Stimulated activated CD4-positive, alpha-beta T cell treated with anti-CD3 and anti-CD28 coated beads, Interleukin-2, amount 100 ng/mL, for 24 hours (primary cell): ENCODE data around the gene TMEM131.
"Not testable (repeated sequence)": the region's sequence is repeated elsewhere in the genome, so short reads cannot be mapped to it uniquely, and the experiment has no call there.

Source experiments
- DNase-seq, 2 donors: peaks; one replicate each; pipeline ENCODE4 v3.0.0-alpha.2; 2020

Gene TMEM131, protein sequence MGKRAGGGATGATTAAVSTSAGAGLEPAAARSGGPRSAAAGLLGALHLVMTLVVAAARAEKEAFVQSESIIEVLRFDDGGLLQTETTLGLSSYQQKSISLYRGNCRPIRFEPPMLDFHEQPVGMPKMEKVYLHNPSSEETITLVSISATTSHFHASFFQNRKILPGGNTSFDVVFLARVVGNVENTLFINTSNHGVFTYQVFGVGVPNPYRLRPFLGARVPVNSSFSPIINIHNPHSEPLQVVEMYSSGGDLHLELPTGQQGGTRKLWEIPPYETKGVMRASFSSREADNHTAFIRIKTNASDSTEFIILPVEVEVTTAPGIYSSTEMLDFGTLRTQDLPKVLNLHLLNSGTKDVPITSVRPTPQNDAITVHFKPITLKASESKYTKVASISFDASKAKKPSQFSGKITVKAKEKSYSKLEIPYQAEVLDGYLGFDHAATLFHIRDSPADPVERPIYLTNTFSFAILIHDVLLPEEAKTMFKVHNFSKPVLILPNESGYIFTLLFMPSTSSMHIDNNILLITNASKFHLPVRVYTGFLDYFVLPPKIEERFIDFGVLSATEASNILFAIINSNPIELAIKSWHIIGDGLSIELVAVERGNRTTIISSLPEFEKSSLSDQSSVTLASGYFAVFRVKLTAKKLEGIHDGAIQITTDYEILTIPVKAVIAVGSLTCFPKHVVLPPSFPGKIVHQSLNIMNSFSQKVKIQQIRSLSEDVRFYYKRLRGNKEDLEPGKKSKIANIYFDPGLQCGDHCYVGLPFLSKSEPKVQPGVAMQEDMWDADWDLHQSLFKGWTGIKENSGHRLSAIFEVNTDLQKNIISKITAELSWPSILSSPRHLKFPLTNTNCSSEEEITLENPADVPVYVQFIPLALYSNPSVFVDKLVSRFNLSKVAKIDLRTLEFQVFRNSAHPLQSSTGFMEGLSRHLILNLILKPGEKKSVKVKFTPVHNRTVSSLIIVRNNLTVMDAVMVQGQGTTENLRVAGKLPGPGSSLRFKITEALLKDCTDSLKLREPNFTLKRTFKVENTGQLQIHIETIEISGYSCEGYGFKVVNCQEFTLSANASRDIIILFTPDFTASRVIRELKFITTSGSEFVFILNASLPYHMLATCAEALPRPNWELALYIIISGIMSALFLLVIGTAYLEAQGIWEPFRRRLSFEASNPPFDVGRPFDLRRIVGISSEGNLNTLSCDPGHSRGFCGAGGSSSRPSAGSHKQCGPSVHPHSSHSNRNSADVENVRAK (N-terminal part only)

DNA sequence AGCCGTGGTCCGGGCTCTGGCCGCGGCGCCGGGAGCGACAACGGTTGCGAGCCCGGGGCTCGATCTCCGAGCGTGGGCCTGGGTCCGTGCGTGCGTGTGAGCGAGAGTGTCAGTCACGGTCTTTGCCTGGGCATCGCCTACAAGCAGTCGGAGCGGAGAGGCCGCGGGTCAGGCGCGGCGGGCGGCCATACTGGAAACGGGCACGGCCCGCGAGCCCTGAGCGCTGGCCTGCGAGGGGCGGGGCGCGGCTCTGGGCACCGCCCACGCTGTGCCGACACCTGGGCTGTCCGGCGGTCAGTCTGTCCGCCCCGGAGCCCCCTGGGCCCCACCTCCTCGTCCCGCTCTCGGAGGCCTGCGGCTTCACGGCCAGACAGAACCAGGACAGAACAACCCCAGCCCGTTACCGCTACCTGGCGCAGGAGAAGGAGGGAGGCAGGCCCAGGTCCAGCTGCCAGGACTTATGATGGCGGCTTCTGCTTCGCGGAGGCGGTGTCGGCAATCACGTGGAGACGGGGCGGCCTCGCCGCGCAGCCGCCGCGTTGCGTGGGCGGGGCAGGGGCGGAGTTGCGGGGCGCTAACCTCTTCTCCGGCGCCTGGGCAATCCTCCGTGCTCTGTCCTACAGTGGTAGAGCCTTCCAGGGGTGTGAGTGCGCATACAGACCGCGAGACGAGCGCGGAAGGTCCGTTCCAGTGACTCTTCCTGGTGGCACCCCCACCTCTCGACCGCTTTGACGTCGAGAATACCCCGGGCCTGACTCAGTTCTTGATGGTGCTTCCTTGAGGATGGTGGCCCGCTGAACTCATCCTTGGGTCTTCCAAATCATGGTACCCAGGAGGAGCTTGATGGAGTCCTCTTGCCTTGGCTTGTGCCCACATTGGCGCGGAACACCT lies at the start of gene TMEM131:
Gene TMEM131 (minus strand): TSS at position 215 of the 891 bp plus-strand sequence. CDS start 286 bp downstream, outside the sequence.
- DNase-seq: peak; percentile 98

DNA sequence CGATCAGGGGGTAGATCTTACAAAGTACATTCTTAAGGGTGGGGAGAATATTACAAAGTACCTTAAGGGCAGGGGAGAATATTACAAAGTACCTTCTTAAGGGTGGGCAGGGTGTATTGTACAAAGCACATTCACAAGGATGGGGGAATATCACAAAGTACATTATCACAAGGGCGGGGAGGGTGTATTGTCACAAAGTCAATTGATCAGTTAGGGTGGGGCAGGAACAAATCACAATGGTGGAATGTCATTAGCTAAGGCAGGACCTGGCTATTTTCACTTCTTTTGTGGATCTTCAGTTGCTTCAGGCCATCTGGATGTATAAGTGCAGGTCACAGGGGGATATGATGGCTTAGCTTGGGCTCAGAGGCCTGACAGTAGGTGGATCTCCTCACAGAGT lies 49.0 kb upstream of the TMEM131 start:
- DNase-seq: not testable (repeated sequence)

DNA sequence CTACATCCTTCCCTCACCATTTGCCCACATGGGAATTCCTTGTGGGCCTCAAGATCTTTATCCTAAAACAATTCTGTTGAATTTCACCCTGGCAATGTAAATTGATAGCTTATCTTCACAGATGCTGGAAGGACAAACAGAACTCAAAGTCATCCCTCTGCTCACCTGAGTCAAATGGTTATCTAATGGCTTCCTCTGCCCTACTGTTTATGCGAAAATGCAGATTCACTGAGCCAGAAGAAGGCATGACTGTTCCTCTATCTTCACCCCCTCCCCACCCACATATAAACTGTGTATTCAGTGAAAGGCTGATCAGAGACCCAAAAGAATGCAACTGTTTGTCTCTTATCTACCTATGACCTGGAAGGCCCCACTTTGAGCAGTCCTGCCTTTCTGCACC lies 47.4 kb upstream of the TMEM131 start:
- DNase-seq: no peak

DNA sequence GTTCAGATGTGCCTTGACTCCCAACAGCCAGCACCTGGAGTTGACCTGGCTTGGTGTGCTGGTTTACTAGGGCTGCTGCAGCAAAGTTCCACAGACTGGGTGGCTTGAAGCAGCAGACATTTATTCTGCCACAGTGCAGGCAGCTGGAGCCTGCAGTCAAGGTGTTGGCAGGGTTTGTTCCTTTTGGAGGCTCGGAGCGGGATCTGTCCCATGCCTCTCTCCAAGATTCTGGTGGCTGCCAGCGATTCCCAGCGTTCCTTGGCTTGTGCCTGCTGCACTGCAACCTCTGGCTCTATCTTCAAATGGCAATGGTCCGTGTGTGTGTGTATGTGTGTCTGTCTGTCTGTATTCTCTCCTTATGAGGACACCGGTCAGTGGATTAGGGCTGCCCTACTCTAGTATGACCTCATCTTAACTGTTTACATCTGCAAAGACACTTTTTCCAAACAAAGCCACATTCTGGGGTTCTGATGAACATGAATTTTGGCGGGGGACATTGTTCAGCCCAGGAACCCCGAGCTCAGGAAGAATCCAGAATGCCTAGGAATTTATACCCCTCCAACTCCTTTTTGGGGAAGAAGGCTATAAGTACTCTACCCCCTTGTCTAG lies 44.7 kb upstream of the TMEM131 start:
- no peak for DNase-seq

DNA sequence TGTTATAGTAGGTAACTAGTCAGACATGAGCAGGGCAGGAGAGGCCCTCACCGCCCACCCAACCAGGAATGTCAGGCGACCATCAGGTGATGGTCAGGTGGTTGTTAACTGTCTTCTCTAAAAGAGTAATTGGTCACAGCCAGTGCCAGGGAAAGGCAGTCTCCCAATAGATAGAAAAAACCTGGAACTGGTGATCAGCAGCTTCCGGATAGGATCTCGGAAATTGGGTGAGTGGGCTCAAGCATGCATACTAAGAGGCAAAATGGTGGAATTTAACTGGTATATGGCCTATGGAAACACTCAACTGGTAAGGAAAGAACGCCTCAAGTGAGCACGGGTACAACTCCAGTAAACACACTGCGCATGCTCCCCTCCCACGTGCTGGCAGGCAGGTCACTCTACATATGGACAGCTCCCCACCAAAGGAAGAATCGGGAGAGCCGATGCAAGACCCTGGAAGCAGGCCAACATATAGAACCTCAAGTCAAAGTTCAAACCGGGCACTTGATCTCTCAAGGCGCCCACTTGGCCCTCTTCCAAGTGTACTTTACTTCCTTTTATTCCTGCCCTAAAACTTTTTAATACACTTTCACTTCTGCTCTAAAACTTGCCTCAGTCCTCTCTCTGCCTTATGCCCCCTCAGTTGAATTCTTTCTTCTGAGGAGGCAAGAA lies 43.5 kb upstream of the TMEM131 start:
- no peak for DNase-seq

DNA sequence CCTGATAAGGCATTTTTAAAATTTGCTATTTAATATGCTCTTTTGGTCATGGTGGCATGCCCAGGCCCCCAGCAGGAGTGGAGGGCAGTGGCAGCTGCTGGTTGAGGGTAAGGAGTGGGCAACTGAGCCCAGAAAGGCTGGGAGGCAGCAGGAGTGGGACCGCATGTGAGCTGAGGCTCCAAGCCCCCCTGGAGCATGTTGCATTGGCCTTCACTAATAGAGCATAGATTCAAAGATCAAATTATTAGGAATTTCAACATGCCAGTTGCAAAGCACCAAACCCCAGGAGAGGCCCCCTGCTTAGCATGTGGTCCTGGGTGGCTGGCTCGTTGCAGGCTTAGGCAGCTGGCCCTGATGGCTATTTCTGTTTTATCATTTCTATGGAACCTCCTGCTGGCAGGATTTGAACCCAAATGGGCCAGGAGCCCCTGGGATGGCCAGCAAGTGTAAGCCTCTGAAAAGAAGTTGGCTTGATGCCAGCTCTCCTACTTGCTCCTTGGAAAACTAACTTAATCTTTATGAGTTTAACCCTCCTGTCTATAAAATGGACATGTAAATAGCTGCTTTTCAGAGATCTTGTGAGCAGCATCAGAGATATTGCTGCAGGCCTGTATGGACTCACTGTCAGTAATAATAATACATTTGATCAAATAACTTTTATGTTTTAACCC lies 42.1 kb upstream of the TMEM131 start:
- no peak for DNase-seq

DNA sequence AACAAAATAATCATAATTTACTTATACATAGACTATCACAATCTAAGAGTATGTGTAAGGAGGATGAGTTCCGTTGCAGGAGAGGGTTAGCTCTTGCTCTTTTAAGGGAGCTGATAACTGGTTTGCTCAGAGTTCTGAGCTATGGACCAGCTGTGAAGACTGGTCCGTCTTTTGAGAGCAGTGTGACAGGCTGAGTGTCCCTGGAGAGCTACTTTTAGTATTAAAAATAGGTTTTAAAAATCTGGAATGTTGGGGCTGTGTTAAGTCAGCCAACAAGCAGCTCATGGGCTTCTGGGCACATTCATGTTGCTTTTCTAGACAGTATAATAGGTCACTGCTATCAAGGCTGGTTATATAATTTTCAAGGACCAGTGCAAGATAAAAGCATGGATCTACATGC lies 41.5 kb upstream of the TMEM131 start:
- DNase-seq: no peak

DNA sequence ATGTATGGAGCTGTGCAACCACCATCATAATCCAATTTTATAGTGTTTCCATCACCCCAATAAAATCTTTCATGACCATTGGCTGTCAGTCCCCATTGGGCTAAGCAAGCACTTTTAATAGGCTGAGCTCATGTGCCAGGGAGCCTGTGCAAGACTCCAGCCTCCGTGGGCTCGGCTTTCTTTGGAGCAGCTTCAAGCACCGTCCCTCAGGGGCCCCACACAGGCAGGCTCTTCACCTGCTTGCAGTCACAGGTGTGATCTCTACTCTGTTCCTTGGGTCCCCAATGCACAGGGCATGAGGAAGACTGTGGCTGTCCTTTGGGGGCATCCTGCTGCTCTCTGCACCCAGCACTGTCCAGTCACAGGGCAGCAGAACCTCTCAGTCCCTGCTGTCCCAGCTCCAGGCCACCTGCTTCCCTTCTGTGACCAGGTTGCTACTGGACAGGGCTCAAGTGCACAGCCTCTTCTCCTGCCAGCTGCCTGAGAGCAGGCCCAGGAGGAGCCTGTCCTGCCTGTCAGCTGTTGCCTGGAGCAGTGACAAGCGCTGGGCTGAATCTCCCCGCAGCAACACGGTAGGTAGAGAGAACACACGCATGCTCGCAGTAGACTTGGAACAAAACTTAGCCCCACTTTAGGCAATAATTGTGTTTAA lies 40.7 kb upstream of the TMEM131 start:
- no peak for DNase-seq

DNA sequence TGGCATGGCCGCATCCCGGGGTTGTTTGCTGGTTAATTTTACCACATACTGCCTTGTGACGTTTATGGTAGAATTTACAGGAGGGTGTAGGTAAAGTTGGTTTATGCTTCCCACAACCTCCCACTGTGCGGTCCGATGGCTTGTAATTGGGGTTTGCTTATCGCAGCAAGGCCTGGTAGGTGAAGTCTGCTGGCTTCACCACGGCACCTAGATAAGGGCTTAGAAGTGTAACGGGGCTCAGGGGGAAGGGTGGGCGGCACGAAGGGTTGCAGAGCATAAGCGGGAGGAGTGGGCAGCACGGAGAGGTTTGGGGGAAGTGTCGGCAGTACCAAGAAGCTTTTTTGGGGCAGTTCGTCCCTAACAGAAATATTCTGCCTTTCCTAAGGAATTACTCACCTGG lies 39.0 kb upstream of the TMEM131 start:
- DNase-seq: no peak

DNA sequence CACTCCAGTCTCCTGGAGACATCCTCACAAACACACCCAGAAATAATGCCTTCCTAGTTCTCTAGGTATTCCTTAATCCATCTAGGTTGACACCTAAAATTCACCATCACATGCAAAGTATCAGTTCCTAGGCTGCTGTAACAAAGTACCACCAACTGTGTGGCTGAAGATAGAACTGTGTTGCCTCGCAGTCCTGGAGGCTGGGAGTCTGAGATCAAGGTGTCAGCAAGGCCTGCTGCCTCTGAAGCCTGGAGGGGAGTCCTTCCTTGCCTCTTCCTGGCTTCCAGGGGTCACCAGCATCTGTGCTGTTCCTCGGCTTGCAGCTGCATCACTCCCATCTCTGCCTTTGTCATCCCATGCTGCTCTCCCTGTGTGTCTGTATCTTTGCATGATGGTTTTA lies 36.3 kb upstream of the TMEM131 start:
- DNase-seq: no peak

DNA sequence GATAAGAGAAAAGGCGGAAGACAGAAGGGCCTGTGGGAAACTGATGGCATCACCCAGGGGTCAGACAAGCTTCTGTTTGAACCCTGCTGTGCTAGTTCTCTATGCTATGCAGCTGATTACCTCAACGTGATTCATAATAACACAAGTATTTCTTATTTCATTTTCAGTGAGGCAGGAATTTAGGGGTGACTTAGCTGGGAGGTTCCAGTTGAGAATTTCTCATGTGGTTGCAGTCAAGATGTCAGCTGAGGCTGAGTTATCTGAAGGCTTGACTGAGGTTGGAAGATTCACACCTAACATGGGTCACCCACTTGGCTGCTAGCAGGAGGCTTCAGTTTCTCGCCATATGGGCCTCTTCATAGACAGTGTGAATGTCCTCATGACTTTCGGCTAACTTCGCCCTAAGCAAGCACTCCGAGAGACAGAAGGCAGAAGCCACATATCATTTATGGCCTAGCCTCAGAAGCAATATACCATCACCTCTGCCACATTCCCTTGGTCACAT lies 34.0 kb upstream of the TMEM131 start:
- DNase-seq: no peak

DNA sequence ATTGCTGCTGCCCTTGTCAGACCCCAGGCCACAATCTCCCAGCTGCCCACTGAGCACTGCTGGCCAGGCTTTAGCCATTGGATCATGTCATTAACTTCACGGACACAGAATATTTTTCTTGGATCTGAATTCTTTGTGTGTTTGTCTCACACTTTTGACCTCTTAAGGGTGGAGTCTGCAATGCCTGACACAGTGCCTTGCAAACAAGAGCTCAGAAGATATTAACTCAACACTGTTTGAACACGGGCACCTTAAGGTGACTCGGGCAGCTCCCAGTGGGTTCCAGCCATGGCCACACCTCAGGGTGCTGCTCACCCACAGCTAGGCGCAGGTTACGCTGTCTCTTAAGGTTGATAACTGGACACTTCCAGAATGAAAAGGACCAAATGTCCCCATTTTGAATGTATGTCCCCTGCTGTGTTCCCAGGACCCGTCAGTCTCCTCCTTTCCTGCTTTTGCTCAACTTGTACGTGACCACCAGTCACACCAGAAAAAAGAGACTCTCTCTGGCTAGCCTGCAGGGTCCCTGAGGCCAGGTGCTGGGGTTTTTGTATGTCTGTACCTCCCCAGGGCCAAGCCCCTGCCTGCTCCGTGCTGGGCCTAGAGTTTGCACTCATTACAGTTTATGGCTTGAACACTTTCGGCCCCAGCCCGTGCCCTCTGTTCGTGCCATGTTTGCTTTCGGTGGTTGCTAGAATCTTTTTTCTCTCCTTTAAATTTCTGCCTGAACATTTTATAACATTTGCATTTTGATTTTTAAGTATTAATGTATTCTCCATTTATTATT lies 33.4 kb upstream of the TMEM131 start:
- no peak for DNase-seq

DNA sequence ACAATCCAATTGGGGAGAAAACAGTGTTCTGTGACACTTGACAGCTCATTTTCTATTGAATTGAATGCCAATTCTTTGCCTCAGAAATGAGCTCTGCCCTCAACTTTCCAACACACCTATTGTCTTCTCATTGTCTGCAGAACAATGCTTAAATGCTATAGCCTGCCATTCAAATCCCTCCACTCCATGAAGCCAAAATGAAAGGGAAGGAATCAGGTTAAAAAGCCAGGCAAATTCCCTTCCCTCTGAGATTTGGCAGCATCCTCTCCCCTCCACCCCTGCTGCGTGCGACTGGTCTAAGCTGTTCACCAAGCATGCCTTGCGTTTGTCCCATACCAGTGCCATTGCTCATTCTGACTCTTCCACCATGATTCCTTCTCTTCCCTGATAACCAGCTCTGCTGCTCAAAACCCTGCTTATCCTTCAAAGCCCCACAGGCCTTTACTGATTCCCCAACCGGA lies 32.4 kb upstream of the TMEM131 start:
- no peak for DNase-seq

DNA sequence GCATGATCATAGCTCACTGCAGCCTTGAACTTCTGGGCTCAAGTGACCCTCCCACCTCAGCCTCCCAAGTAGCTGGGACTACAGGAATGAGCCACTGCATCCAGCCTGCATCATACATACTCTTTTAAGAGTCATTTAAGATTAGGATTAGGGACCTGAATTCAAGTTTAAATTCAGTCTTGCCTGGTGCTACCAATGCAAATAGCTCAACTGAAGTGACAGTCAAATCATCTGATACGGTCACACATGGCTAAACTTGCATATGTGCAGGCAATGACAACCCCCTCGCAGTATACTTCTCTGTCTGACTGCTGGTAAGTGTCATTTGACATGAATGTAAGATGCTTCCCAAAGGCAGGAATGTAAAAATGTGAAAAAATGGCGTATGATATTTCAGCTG lies 31.8 kb upstream of the TMEM131 start:
- no peak for DNase-seq

DNA sequence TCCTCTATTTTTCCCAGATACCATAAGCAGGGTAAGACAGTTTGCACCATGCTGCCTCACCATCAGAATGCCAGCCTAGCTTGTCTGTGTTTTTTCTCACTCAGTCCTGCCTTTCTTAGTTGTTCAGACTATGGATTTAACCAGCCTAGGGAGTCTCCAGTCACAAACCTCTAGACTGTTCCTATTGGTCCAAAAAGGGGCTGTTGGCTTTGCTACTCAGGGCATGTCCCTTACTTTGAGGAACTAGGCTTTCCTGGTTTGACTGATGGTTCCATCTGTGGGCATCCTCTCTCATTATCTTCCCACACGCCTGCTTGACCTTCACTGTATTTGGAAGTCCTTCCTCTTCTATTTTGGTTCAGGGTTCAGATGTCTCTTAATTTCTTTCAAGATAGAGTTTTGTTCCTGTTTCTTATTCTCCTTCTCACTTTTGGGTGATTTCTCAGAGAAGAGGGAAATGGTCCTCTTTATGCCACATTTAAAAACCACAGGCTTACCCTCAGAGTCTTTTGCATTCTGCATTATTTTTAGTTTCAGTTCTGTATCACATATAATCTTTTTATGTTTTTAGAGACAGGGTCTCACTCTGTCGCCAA lies 31.3 kb upstream of the TMEM131 start:
- no peak for DNase-seq

DNA sequence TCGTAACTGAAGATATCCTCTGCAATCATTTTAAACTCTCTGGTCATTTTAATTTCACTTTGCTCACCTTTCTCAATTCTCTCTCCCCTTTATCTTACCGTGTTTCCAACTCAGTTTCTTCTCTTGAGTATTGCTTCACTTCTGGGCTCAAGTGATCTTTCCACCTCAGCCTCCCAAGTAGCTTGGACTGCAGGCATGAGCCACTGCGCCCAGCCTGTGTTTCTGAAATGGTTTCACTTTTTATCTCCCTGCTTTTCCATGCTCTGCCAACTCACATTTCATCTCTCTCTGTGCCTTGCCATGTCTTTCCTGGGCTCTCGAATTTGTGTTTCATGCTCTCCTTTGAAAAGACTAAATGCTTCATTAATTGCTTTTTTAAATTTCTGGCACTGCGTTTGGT lies 30.5 kb upstream of the TMEM131 start:
- DNase-seq: no peak

DNA sequence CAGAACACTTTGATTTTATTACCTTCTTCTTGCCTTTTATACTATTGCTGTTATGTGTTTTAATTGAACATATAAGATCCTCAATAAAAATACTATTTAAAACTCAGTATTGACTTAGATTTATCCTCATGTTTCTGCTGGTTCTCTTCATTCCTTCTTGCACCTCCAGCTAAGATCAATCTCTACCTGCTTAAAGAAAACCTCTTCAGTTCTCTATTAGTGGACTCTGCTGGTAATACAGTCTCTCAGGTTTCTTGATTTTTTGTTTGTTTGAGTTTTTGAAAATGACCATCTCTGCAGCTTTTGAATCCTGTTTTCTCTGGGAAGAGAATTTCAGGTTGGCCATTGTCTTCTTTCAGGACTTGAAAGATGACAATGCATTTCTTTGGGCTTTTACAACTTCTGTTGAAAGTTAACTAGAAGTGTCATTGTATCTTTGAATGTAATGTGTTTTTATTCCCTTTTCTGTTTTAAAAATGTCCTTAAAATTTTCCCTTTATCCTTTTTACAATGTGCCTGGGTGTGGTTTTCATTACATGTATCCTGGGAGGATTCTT lies 29.8 kb upstream of the TMEM131 start:
- DNase-seq: no peak

DNA sequence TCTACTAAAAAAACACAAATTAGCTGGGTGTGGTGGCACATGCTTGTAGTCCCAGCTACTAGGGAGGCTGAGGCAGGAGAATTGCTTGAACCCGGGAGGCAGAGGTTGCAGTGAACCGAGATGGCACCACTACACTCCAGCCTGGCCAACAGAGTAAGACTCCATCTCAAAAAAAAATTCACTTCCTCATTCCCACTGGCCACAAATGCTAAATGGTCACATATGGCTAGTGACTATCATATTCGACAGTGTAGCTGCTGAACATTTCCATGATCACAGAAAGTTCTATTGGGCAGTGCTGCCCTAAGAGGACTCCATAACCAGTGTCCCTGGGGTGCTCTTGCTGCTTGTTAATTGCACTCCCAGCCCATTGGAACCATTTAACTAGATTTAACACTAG lies 26.3 kb upstream of the TMEM131 start:
- not testable (repeated sequence) for DNase-seq
